ENCODE measurements around the gene SLIT1. TPM values are rescaled to one million over a fixed set of nuclear protein-coding genes. Genes with fewer than 3 reads are reported as not detected.
A peak's percentile ranks its signal among the peaks of the same experiment; 100 is the strongest.

The SLIT1 gene
- total RNA-seq, 1 donor from 2014 or later = 0.23 TPM

- H2AFZ ChIP-seq (ENCODE audit: low read depth, low read length) = no peak overlapping the region
- H4K20me1 ChIP-seq (ENCODE audit: insufficient read depth, low read length) = no peaks in the 10 kb centered on the region
- H3K4me3 Mint-ChIP-seq (ENCODE audit: unreplicated experiment) = no peak overlapping the region
- H3K9me3 Mint-ChIP-seq (ENCODE audit: unreplicated experiment) = no peaks in the 10 kb centered on the region
- no peaks in the 10 kb centered on the region for H3K4me1 ChIP-seq (ENCODE audit: insufficient read depth, low read length)
- H3K36me3 Mint-ChIP-seq (ENCODE audit: low read depth, unreplicated experiment) = no peaks in the 10 kb centered on the region
- no peak overlapping the region for H3K4me3 ChIP-seq (ENCODE audit: insufficient read depth, low read depth, low read length)
- H3K79me2 ChIP-seq (ENCODE audit: insufficient read depth, low read length) = no peaks in the 10 kb centered on the region
- no peaks in the 10 kb centered on the region for H3K36me3 ChIP-seq (ENCODE audit: insufficient read depth, low read length)
- no peak overlapping the region for H3K4me2 ChIP-seq (ENCODE audit: low read length)
- FAIRE-seq (no peak), DNase-seq (ENCODE audit: low read depth) (no peak)
- H3K27me3 Mint-ChIP-seq (ENCODE audit: low read depth, unreplicated experiment) = peaks cover 65% of the 10 kb centered on the region
- H3K27ac Mint-ChIP-seq (ENCODE audit: unreplicated experiment) = no peak overlapping the region
- no peak overlapping the region for H3K9ac ChIP-seq (ENCODE audit: low read length)
- H3K4me1 Mint-ChIP-seq (ENCODE audit: low read depth, unreplicated experiment) = no peaks in the 10 kb centered on the region
- H3K27ac ChIP-seq (ENCODE audit: low read depth, low read length) = no peak overlapping the region
- TF ChIP-seq CTCF (IDR thresholded peaks at IDR 0.05; ENCODE audit: insufficient read depth, low read depth, low read length) = no peak
- no peak for TF ChIP-seq EZH2 (IDR thresholded peaks at IDR 0.05; ENCODE audit: insufficient read depth, low read length)
- H3K27me3 ChIP-seq (ENCODE audit: insufficient read depth, low read length) = peaks cover 21% of the 10 kb centered on the region
- H3K9me3 ChIP-seq (ENCODE audit: insufficient read depth, low read depth, low read length) = no peaks in the 10 kb centered on the region
These were observed 82.3 kb downstream of the SLIT1 start for GRCh38 chr10:97103316-97104080.

GRCh38 chr10:97102441-97102840 is 83.3 kb downstream of the SLIT1 start:
- Histone ChIP-seq H3K4me3 (ENCODE audit: insufficient read depth, low read depth, low read length) (no peak overlapping the region), H3K9ac (ENCODE audit: low read length) (no peak overlapping the region), H3K36me3 (ENCODE audit: insufficient read depth, low read length) (no peaks in the 10 kb centered on the region), H3K27ac (ENCODE audit: low read depth, low read length) (no peak overlapping the region), H3K9me3 (ENCODE audit: insufficient read depth, low read depth, low read length) (no peaks in the 10 kb centered on the region), H3K4me1 (ENCODE audit: insufficient read depth, low read length) (no peaks in the 10 kb centered on the region), H3K4me2 (ENCODE audit: low read length) (no peak overlapping the region), H3K79me2 (ENCODE audit: insufficient read depth, low read length) (no peaks in the 10 kb centered on the region), H4K20me1 (ENCODE audit: insufficient read depth, low read length) (no peaks in the 10 kb centered on the region), H3K27me3 (ENCODE audit: insufficient read depth, low read length) (peaks cover 31% of the 10 kb centered on the region), H2AFZ (ENCODE audit: low read depth, low read length) (no peak overlapping the region)
- Mint-ChIP-seq H3K27ac (ENCODE audit: unreplicated experiment) (peak overlapping the region; percentile 6), H3K4me3 (ENCODE audit: unreplicated experiment) (no peak overlapping the region), H3K4me1 (ENCODE audit: low read depth, unreplicated experiment) (no peaks in the 10 kb centered on the region), H3K27me3 (ENCODE audit: low read depth, unreplicated experiment) (peaks cover 68% of the 10 kb centered on the region), H3K36me3 (ENCODE audit: low read depth, unreplicated experiment) (no peaks in the 10 kb centered on the region), H3K9me3 (ENCODE audit: unreplicated experiment) (no peaks in the 10 kb centered on the region)
- TF ChIP-seq CTCF (IDR thresholded peaks at IDR 0.05; ENCODE audit: insufficient read depth, low read depth, low read length) = no peak
- no peak for TF ChIP-seq EZH2 (IDR thresholded peaks at IDR 0.05; ENCODE audit: insufficient read depth, low read length)
- DNase-seq (ENCODE audit: low read depth) (no peak), FAIRE-seq (no peak)
